Activated CD4-positive, CD25-positive, alpha-beta regulatory T cell treated with anti-CD3 and anti-CD28 coated beads, Interleukin-2, amount 50 U/mL, for 16 hours (primary cell): Measurements from ENCODE around the gene C19orf25.
"Not testable (repeated sequence)": the region's sequence is repeated elsewhere in the genome, so short reads cannot be mapped to it uniquely, and the experiment has no call there.

Source experiments
- DNase-seq: peaks from one replicate; pipeline ENCODE4 v3.0.0-alpha.2; 2020; ENCODE audit warnings: low read depth, low spot score

Gene C19orf25

DNA sequence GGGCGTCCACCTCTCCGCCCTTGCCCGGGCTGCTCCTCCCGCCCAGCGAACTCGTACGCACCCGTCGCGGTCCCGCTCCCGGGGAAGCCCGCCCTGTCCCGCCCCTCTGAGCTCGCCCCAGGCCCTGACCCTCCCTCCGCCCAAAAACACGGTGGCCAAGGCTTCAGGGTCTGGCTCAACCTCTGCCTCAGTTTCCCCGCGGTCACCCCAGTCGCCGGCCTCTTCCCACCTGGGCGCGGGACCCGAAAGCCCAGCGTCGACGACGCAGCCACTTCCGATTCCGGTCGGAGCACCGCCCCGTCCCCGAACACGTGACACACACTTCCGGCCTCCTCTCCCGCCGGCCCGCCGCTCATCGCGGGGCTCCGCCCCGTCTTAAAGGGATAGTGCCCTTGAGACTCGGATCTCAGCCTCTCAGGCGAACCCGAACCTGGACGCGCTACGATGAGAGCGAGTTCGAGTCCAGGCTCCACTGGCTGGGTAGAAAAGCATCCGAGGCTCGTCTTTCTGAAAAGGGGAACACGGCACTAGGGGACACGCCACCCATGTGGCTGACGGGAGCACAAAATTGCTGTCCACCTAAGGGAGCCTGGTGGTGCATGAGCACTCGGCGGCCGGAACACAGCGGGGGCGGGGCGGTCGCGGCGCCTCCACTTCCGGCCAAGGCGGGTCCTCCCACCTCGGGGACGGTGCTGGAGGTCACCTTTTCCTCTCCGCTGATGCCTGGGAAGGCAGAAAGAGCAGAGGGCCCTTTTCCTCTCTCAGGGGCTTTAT lies at the start of gene C19orf25:
Gene C19orf25, minus strand, starts transcription at position 282 of the 774 bp plus-strand sequence. CDS start 312 bp downstream, outside the sequence.
- peak; percentile 84 for DNase-seq

- DNase-seq, result no peak
These were observed 48.8 kb upstream of the C19orf25 start for GRCh38 chr19:1527650-1528309.

GRCh38 chr19:1526979-1527649 lies 48.1 kb upstream of the C19orf25 start:
- DNase-seq, result no peak

- no peak for DNase-seq
These were observed 47.2 kb upstream of the C19orf25 start for GRCh38 chr19:1526066-1526778.

DNA sequence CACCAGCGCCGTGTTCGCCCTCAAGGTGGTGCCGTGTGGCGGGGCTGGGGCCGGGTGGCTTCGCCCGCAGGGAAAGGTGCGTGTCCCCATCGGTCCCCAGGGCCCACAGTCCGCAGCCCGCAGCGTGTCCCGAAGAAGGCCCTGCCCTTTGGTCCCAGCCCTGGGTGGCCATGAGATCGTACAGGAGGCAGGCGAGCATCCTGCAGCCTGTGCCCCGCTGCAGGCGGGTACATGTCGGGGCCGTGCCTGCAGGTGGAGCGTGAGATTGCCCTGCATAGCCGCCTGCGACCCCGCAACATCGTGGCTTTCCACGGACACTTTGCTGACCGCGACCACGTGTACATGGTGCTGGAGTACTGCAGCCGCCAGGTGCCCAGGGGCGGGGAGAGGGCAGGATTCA lies 46.3 kb upstream of the C19orf25 start:
- DNase-seq, result no peak

- DNase-seq, result no peak
These were observed 45.9 kb upstream of the C19orf25 start for GRCh38 chr19:1524972-1525325.

DNA sequence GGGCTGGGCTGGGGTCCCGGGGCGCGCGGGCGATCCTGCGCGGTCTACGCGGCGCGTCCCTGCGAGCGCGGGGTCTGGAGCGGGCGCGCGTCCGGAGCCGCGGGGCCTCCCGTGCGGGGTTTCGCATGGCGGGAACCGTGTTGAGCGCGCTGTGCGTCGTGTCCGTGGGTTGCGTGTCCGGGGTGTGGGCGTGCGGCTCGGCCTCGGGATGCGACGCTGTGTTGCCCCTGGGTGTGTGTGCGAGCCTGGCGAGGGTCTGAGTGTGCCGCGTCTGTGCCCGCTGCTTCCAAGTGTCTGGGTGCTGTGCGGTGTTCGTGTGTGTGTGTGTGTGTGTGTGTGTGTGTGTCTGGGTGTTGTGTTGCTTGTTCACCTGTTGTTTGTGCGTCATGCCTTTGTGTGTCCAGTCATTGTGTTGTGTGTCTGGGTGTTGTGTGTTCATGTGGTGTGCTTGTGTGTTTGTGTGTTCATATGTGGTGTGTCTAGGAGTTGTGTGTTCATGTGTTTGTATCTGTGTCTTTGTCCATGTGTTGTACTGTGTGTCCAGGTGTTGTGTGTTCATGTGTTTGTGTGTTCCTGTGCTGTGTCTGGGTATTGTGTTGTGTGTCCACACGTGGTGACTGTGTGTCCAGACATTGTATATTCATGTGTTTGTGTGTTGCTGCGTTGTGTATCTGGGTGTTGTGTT lies 45.4 kb upstream of the C19orf25 start:
- no peak for DNase-seq

DNA sequence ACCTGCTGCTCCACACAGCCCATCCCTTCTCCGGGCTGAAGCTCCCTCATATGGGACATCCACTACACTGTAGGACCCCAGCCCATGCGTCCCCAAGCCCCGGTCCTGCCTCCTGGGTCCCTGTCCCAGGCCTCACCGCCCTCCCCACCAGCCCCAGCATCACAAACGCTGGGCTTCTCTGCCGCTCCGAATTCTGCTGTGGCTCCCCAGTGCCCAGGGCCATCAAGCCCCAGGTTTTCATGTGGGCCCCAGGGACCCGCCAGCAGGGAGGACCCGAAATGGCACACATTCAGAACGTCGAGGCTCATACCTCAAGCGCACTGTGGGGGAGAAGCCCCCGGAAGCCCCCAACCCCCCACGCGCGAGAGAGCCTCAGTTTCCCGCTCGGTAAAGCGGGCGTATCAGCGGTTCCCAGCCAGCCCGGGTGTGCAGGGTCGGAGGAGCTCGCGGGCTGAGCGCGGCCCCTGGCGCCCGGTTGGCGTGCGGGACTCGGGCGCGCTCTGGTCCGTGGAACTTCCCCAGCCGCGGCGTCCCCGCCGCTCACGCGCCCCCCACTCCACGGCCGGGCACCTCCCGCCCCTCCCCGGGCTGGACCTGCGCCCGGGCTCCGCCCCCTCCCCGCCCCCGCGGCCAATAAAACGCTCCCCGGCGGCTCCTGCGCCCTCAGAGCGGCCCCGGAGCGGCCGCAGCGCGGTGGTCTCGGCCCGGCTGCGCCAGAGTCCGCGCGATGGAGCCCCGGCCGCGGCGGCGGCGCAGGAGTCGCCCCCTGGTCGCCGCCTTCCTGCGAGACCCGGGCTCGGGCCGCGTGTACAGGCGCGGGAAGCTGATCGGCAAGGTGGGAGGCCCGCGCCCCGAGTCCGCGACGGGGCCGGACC lies 44.6 kb upstream of the C19orf25 start, which contains the start of gene PLK5:
Gene PLK5, plus strand, starts transcription at position 666 of the 875 bp plus-strand sequence. CDS start 2,920 bp downstream, outside the sequence.
- DNase-seq, result no peak

DNA sequence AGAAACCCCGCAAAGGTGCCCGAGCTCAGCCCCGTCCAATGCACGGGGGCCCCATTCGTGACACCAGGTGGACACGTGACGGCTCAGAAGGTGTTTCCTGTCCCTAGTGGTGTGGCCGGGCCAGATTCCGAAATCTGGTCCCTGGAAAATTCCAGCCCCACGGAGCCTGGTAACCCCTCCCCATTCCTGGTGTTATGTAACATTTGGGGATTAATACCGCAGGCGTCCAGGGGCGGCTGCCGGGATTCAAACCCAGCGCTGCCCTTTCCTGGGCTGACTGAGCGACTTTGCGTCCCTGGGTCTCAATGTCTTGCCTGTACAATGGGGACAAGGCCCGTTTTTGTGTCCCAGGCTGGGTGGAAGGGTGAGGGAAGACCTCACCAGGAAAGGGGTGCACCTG lies 43.8 kb upstream of the C19orf25 start:
- DNase-seq, result no peak

DNA sequence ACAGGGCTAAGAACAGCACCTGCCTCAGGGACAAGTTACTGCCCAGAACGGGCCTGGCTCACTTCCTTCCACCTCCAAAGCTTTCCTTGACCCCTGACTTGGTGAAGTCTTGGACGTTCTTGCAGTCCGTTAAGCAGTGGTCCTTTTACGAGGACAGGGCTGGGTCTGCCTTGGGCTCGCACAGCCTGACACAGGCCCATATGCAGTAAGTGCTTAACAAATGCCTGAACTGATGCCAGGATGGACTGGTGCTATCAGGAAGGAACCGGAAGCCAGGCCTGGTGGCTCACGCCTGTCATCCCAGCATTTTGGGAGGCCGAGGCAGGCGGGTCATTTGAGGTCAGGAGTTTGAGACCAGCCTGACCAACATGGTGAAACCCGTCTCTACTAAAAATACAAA lies 43.0 kb upstream of the C19orf25 start:
- DNase-seq, result no peak

- DNase-seq, result no peak
These were observed 42.6 kb upstream of the C19orf25 start for GRCh38 chr19:1521636-1522035.

GRCh38 chr19:1520203-1520780 lies 41.3 kb upstream of the C19orf25 start:
- no peak for DNase-seq

- not testable (repeated sequence) for DNase-seq
These were observed 40.8 kb upstream of the C19orf25 start for GRCh38 chr19:1519802-1520201.

DNA sequence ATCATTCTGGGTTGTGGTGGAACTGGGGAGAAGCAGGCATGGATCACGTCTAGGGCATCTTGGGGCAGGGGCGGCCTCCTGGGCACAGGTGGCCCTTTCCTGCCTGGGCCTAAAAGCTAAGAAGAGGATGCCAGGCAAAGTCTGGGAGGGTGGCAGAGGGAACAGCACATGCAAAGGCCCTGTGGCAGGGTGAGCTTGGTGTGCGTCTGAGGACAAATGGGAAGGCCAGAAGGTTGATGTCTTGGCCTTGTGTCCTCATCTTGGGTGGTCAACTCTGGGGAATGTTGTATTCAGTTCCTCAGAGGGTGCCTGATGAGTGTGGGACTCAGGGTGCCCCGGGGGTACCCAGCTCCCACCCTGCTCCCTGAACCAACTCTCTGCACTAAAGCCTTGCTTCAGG lies 39.5 kb upstream of the C19orf25 start:
- no peak for DNase-seq

DNA sequence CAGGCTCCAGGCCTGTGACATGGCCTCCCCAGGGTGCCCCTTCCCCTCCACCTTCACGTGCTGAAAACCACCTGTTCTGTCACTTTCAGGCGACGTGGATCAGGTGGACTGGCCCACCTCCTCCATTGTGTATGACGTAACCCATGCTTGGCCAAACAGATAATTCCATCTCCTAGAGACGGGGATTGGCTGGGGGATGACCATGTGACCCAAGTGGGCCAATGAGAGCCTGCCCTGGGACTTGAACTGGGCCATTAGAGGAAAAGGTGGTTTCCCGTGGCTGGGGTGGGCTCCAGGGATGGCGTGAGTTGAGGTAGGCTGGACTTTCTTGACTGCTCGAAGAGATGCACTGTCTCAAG lies 37.4 kb upstream of the C19orf25 start:
- no peak for DNase-seq

- no peak for DNase-seq
These were observed 36.1 kb upstream of the C19orf25 start for GRCh38 chr19:1514986-1515721.

DNA sequence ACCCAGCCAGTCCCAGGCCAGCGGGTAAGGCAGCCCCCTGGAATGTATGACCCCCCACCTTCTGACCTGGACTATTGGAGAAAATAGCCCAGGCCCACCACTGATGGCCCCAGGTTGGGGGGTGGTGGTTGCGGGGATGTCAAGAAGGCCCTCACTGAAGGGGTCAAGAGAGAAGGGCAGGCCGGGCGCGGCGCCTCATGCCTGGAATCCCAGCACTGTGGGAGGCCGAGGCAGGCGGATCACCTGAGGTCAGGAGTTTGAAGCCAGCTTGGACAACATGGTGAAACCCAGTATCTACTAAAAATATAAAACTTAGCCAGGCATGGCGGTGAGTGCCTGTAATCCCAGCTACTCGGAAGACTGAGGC lies 35.3 kb upstream of the C19orf25 start:
- DNase-seq, result no peak

DNA sequence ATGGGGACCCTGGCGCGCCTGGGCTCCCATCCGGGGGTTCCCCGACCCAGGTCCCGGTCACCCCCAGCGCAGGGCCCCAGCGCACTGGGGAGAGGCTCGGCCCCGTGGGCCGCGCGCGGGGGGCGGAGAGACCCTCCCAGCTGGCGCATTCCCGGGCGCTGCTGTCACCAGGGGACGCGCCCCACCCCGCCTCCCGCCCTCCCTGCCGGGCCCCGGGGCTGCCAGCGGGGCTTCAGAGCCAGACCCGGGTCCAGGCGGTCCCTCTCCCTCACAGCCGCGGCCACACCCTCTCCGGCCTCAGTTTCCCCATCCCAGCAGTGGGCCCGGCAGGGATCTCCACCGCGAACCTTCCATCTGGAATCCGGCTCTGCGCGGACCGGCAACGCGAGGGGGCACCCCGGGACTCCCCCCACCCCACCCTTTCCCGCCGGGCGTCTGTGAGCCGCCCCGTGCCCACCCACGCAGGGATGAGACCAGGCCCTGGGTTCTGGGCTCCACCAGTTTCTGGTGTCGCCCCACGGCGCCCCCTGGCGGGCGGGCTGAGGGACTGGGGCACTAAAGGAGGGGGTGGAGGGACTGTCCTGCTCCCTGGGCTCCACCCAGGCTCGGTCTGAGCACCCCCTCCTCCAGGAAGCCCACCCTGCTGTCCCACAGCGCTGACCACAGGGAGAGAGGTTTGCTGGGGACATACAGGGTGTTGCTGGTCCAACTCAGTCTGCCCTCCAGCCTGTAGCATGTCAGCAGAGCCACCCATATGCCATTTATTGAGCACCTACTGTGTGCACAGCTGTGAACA lies 34.7 kb upstream of the C19orf25 start:
- DNase-seq, result peak; percentile 39
